ENCODE measurements around the gene MYZAP.

The MYZAP gene

DNA sequence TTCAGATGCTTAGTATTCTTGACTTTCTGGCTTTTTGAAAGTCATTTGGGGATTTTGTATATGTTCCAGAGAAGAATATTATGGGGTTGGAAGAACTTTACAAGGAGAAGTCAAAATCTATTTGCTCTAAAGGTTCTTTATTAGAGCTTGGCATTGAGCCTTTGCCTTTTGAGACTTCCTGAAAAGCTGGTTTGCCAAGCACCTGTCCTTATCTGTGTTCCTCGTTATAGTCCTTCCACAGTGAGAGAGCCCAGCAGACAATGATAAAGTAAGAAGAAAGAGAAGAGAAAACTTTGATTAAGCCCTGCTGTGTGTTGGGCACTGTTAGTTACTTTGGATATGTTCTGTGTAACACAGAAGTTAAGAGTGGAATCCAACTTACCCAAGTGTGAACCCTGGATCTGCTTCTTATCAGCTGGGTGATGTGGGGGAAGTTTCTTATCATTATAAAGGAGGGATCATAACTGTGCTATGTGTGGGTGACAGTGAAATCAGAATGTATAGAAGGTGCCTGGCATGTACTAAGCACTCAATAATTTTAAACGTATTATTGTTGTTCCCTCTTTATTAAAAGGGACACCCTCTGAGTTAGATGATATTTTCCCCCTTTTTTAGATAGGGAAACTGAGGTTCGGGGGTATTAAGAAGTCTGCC is 70.5 kb downstream of the MYZAP start:
- DNase-seq = no peak

DNA sequence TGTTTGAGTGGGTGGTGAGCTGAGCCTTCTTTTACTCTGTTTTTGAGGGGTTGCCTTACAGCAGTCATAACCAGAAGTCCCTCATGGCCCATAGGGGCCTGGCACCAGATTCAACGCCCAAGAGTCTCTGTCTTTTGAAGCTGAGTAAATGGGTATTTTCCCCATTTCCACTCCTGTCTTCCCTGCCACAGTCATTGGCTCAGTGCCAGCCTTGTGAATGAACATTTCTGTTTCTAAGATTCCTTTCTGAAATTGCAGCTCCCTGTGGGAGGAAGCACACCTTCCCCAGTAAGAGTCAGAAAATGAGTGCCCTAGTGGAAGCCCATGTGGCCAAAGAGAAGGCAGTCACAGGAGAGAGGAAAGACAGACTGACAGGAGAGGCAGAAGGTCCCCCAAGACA is 71.1 kb downstream of the MYZAP start:
- no peak for DNase-seq

DNA sequence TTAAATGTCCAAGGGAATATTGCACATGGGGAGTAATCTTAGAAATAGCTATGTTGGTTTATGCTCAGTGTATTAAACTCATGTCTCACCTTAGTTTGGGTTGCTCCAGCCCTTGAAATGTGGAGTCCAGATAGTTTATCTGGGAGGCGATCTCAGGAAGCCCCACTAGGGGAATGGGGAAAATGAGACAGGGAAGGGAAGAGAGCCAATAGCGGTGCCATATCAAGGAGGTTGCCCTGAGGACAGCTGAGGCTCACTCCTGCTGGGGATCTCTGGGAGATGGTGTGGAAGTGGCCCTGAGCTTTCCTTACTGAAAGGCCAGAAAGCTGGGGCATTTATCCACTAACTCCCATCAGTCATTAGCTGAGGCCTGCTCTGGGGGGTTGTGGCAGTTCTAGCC is 71.6 kb downstream of the MYZAP start:
- DNase-seq = no peak

DNA sequence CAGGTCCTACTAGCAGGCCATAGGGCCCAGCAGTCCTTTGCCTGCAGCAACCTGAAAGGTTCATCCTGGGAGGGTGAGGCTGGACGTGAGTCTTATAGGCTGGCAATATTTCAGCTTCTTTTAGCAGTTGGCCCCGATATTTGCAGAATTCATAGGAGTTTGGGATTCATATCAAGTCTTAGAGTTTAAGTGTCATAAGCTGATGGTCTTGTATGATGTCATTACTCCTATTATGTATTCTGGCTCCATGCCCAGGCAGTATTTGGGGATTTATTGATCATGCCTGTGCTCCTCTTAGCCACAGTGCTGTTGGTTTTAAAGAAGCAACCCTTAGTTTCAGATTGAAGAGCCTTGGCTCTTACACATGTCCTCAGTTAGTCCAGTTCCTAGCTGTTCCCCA is 73.5 kb downstream of the MYZAP start:
- DNase-seq = no peak

DNA sequence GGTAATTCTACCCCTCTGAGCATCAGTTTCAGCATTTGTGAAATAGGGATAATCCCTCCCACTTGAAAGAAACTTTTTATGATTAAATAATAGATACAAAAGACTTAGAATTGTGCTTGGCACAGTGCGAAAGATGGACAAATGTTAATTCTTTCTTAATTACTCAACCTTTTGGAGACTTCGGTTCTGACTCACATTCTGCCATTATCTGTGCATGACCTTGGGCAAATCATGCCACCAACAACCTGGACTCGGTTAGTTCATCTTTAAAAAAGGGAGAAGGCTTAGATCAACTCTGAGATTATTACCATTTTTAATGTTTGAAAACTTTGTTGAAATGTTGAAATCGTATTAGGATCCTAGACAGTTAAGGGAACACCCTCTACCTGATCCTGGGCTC is 74.2 kb downstream of the MYZAP start:
- no peak for DNase-seq

DNA sequence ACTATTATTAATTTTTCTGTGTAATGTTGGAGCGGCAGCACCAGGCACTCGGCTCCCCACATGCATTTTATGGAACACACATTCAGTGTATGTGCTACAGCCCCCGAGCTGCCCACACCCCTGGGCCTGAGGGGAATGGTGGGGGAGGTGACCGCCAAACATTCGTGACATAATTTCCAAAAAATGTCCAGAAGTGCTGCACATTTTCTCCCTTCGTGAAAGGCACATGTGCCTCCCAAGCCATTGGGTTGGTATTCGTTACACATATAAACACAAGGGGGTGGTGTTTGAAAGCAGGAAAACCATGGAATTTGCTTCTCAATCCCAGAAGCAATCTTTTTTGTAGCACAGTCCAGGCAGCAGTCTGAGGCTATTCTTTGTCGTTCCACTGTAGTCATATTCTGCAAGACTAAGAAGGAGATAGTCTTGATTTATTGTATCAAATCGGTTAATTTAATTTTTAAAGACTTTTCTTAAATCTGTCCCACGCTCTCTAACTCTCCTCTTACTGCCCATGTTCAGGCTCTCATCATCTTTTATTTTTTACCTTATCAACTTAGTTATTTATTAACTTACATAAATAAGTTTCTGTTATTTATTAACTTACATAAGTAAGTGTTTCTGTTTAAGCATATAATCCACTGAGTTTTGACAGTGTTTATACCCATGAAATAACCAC is 75.6 kb downstream of the MYZAP start:
- peak; percentile 86 for DNase-seq

DNA sequence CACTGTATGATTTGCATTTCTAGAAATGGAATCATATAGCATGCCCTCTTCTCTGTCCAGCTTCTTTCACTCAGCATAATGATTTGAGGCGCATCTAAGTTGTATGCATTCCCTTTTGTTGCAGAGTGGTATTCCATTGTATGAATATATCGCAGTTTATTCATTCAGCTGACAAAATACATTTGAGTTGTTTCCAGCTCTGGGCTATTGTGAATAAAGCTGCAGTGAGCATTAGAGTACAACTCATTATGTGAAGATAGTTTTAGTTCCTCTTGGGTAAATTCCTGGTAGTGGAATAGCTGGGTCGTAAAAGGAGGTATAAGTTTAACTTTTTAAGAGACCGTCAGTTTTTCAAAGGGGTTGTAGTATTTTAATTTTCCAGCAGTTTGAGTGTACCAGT is 76.3 kb downstream of the MYZAP start:
- no peak for DNase-seq

DNA sequence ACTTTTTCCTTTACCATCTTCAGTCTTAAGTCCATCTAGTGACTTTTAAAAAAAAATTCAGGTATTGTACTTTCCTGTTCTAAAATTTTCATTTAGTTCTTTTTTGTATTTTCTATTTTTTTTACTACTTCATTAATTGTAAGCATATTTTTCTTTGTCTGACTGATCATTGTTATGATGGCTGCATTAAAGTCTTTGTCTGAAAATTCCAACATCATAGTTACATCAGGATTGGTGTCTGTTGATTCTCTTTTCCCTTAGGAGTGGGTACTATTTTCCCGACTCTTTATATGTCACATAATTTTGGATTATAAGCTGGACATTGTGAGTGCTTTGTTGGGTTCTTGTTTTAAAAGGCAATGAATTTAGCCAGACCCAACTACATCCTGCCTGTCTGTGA is 79.9 kb downstream of the MYZAP start:
- peak; percentile 50 for DNase-seq

DNA sequence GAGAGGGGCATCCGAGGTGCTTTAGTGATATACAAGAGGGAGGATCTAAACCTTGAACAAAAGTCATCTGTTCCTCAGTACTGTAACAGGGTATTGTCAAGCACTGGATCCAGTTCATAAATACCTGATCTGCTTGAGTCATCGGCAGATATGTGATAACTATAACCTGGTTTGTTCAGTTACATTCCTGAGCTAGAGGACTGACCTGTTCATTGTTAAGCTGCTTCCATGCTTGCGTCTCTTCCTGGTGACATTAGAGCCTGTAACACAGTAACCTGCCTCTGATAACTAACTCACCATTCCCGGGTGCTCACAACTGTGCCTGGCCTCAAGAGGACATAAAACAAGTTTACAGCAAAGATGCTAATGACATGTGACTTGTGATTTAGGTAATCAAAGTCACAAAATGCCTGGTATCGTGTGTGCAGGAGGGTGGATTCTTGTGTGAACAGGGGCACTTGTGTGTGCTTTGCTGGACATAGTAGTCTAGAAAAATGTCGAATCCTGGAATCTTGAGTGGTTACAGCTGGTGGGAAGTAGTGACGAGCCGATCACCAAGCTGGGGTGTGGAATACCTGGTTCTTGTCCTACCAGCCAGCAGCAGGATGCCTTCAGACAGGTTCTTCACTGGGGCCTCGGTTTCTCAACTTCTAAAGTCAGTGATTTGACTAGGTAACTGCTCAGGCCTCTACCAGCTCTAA is 83.9 kb downstream of the MYZAP start:
- no peak for DNase-seq

DNA sequence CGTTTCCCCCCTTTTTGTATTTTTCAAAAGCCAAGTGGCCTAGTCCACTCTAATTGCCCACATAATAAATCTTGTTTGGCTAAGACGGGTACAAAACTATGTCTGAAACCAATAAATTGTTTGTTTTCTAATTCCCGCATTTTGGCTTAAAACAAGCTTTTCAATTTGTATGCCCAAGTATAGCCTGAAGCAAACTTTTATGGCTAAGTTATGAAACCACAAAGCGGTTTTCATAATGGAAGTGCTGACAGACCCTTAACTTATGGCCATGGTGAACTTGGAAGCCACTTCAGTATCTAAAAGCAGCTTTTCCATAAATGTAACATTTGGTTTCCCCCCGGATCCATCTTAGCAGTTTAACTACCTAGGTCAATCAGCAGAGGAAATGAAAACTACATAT is 84.9 kb downstream of the MYZAP start:
- no peak for DNase-seq

DNA sequence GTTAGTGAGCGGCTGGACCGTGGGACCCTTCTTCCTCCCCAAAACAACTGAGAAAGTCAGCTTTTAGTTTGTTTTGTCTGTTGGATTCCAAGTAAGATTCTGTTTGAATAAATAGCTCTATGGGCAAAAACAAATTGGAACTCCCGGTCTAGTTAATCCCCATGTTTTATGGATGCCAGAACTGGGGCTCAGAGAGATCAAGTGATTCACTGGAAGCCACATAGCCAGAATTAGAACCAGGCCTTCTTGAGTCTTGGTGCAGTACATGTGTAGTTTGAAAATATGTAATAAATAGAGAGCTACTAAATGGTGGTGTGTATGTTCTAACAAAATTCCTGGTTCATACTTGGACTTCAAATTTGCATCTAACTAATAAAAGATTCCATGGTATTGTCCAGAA is 85.5 kb downstream of the MYZAP start:
- no peak for DNase-seq

DNA sequence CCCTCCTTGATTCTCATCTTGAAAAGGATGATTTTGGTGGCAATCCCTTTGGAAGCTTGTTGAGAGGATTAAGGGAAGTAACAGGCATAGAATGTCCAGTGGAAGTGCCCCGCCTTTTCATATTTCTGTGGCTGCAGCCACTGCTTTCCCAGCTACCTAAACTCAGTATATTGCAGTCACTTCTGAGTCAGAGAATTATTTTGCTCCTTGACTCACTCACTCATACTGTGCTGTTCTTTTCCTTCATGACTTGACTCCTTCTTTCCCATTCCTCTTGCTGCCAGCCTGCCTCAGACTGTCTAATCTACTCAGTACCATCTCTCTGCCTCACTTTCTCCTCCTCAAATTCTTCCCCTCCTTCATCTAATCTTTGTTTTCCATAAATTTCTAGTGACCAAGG is 88.3 kb downstream of the MYZAP start:
- DNase-seq = peak; percentile 82

DNA sequence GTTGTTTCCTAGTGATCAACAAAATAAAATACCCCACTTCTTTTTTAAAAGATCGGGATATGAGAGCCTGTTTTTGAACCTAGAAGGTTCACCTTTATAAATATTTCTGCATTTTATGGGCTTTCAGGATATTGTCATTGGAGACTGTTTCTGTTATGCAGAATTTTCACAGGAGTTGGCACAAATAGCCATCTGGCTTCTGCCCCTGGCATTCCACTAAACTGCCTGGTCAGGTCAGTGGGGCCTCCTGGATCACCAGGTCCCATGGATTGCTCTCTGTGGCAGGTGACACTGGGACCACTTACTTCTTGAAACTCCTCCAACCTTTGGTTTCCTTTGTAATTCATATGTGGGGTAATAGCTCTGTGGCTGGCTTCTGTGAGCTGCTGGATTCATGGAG is 89.3 kb downstream of the MYZAP start:
- DNase-seq = no peak

DNA sequence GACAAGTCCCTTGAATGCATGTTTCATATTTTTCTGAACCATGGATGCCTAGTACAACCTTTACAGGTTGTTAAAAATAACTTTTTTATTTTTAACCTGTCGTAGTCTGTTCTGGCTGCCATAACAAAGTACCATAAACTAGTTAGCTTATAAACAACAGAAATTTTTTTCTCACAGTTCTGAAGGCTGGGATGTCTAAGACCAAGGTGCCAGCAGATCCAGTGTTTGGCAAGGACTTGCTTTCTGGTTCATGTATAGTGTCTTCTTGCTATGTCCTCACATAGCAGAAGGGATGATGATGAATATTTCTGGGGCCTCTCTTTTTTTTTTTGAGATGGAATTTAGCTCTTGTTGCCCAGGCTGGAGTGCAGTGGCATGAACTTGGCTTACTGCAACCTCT is 91.8 kb downstream of the MYZAP start:
- no peak for DNase-seq

DNA sequence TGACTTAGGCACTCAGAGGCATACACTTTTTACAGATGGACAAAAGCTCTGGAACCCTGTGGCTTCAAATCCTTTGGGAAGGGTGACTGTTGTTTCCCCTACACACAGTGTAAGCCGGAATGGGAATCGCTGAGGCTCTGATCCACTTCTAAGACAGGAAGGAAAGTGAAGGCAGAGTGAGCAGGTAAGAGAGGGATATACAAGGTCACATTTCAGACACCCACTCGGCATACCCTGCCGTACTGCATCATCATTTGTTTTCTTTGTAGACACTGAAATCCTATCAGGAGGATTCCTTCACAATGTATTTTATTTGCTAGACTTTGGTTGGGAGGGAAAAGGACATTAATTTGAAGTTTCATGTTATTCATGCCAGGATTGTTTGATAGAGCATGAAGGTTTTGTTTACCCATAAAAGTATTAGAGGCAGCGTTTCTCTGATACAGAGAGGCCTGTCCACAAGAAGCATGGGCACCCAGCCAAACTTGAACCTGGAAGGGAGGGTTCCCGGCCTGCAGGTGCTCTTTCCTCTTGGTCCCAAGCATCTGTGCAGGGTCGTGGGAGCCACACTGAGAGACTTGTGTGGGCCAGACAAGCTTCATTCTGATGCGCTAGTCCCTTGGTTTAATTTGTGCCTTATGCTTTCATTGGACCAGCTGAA is 92.9 kb downstream of the MYZAP start:
- DNase-seq = no peak

DNA sequence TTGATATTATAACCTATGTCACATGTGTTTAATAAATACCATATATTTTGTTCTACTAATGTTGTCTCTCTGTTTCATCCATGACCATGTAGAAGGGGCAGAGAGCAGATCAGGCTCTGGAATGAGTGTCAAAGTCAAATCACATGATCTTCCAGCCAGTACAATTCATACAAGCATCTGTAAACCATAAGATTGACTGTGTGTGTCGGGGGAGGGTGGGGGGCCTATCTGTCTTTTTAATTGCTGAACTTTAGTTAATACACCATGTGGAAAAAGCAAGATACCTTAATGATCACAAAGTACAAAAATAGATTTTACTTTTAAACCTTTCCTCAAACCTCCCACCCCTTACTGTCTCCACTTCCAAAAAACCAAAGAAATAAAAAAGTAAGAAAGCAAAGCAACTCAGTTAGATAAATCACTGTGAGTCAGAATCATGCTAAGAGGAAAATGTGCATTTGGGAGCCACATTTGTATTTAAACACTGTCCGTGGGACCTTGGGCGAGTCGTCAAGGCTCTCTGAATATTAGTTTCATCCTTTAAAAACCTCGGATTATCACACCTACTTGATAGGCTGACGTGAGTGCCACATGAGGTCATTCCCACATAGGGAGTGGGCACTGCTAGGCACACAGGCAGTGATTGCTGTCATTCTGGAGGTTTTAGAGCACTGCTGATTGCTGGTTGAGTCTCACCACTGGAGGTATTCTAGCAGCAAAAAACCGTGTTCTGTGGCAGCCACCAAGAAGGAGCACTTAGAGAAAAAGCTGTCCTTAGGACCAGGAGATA is 93.8 kb downstream of the MYZAP start:
- DNase-seq = no peak

DNA sequence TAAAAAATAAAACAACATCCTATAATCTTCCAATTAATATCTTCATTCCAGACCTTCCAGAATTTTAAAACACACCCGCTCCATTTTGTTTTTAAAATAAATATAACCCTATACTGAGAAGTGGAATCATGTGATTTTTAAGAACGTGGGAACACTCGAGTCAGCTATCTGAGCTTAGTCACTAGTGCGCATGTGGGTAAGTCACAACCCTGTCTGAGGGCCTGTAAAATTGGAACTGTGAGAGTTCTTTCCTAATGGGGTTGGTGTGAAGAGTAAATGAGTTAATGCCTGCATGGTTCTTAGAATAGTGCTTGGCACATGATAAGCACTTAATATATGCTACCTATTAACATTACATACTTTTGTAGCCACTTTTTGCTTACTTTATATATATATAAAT is 95.0 kb downstream of the MYZAP start:
- DNase-seq = no peak

DNA sequence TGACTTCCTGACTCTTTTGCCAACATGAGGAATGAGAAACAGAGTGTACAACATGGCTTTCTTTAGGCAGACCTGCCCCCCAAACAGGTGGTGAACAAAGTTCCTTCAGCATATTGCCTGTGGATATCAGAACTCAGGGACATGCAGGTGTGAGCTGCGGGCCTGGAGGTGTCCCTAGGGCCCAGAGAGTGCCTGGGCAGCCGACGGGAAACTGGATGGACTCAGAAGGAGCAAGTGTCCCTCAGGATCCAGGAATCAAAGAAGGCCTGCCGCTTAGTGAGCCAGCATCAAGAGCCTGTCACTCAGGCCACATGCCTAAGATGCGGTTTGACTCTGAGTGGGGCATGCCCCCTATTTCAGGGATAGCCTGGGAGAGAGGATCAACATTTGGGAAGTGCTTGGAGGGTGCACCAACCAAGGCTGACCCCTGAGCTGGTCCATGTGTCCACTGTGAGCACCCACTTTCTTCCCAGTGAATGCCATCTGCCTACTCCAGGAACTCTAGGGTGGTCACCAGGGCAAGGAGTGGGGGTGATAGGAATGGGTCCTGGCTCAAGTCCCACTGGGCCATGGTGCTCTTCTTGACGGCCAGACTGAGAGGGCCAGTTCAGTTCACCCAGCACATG is 98.8 kb downstream of the MYZAP start:
- DNase-seq = no peak

DNA sequence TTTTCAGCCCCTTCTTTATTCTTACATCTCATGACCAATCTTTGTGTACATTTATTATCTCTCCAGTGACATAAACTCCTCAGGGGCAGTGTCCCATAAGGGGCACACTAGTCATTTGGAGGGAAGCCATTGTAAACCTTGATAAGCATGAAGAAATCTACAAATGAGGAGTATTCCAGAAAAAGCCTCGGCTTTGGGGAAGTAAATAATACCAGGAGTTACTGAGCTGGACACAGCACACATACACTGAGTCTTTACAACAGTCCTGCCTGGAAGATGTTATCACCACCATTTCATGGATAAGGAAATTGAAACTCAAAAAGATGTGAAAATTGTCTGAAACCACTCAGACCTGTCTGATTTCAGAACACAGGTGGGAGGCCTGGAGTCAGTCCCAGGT is 99.4 kb downstream of the MYZAP start:
- no peak for DNase-seq

DNA sequence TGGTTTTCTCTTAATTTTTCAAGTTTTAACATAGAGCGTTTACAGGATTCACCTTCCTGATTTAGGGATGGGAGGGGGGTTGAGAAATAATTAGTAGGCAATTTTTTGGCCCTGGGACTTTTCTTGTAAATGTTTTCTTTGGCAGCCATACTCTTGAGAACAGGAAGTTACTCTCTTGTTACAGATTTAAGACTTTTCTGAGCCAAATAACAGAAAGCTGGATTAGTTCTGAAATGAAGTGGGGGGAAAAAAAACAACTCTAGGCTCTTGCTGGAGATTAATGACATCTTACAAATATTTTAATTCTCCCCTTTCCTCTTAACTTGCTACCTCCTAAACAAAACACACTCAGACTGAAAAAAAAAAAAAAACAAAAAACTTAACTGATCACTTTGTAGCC is 101.0 kb downstream of the MYZAP start:
- peak; percentile 60 for DNase-seq

DNA sequence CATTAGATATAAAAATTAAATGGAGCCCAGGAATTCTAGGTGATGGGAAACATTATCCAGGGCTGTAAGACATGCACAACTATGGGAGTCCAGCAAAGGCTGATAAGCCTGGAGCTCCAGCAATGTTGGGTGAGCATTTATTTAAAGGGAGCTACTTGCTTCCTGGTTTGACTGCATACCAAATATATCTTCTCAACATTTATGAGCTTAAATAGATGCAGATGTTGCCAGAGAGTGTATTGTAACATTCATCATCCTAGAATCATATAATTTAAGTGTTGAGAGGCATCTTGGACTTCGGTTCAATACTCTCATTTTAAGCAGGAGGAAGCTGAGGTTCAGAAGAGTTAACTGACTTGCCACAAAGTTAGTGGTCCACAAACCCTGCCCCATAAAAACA is 102.6 kb downstream of the MYZAP start:
- peak; percentile 66 for DNase-seq

DNA sequence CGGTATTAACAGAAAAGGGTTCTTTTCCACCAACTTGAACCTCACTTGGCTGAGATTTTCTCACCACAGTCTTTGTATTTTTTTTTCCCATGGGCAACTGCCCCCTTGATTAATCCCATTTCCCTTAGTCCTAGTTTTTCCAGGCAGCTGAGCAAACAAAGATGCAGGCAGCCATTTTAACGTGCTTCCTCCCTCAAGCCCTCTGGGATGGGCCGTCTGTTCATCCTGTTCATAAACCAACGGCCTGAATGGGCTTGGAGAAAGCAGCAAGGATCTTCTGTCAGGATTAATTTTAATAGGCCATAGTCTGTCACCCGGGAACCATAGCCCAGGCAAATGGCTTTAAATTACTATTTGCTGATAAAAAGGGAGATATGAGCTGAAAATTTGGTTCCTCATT is 104.4 kb downstream of the MYZAP start:
- DNase-seq = no peak
